PC-9 (cell line): ENCODE measurements around the gene SLC35E2B.

ENCODE experiments used
- EZH2 ChIP-seq: fragments of 200-600 bp; sonication (generic); IDR thresholded peaks from 2 replicates; pipeline ENCODE4 v1.8.0; 2017; ENCODE audit warnings: antibody characterized with exemption, low read depth
- TF ChIP-seq, protein P1 (sequence below): fragments of 200-600 bp; sonication (generic); conservative IDR thresholded peaks from 2 replicates; pipeline ENCODE4 v1.6.1; 2017; ENCODE audit warnings: mixed run types, antibody characterized with exemption, mild to moderate bottlenecking, moderate library complexity

DNA sequence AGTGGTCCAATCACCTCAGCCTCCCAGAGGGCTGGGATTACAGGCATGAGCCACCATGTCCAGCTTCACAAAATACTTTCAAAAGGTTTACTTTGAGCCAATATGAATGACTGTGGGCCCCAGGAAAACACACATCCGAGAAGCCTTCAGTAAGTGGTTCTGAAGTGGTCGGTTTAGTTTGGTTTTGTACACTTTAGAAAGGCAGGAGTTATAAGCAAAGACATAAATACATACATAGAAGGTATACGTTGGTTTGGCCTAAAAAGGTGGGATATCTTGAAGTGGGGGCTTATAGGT, 80.5 kb downstream of the SLC35E2B start:
- TF ChIP-seq, protein P1, sequence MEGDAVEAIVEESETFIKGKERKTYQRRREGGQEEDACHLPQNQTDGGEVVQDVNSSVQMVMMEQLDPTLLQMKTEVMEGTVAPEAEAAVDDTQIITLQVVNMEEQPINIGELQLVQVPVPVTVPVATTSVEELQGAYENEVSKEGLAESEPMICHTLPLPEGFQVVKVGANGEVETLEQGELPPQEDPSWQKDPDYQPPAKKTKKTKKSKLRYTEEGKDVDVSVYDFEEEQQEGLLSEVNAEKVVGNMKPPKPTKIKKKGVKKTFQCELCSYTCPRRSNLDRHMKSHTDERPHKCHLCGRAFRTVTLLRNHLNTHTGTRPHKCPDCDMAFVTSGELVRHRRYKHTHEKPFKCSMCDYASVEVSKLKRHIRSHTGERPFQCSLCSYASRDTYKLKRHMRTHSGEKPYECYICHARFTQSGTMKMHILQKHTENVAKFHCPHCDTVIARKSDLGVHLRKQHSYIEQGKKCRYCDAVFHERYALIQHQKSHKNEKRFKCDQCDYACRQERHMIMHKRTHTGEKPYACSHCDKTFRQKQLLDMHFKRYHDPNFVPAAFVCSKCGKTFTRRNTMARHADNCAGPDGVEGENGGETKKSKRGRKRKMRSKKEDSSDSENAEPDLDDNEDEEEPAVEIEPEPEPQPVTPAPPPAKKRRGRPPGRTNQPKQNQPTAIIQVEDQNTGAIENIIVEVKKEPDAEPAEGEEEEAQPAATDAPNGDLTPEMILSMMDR = no peak
- no peak for TF ChIP-seq EZH2
